Measurements from ENCODE around the gene ZDHHC24.

DNA sequence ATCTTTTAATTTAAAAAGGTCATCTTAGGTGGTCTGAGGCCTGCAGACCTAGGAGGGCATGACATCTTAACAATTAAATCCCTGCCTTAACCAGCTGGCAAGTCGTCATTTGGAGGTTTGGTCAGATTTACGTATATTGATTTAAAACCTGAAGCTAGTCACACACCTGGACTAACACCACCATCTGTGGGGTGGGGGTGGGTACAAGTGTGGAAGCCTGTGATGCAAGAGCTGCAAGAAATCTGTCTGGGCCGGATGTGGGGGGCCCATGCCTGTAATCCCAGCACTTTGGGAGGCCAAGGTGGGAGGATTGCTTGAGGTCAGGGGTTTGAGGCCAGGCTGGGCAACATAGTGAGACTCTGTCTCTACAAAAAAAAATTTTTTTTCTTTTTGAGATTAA, 35.4 kb upstream of the ZDHHC24 start:
- TF ChIP-seq, protein P1, sequence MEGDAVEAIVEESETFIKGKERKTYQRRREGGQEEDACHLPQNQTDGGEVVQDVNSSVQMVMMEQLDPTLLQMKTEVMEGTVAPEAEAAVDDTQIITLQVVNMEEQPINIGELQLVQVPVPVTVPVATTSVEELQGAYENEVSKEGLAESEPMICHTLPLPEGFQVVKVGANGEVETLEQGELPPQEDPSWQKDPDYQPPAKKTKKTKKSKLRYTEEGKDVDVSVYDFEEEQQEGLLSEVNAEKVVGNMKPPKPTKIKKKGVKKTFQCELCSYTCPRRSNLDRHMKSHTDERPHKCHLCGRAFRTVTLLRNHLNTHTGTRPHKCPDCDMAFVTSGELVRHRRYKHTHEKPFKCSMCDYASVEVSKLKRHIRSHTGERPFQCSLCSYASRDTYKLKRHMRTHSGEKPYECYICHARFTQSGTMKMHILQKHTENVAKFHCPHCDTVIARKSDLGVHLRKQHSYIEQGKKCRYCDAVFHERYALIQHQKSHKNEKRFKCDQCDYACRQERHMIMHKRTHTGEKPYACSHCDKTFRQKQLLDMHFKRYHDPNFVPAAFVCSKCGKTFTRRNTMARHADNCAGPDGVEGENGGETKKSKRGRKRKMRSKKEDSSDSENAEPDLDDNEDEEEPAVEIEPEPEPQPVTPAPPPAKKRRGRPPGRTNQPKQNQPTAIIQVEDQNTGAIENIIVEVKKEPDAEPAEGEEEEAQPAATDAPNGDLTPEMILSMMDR (conservative IDR thresholded peaks at IDR 0.05; ENCODE audit: low read length): no peak
- TF ChIP-seq EZH2phosphoT487 (IDR thresholded peaks at IDR 0.05; ENCODE audit: borderline replicate concordance, low read depth, low read length): no peak

Data from OCI-LY7 (cell line).